Measurements from ENCODE around the gene BCAR1. TPM values are rescaled to one million over a fixed set of nuclear protein-coding genes. Genes with fewer than 3 reads are reported as not detected.

Gene BCAR1
- total RNA-seq, 1 experiment from 2014 or later: 95.6 TPM

GRCh38 chr16:75298267-75298666, 46.8 kb upstream of the BCAR1 start (continued):
- TF ChIP-seq GTF2I (CRISPR knock-in tag; conservative IDR thresholded peaks at IDR 0.05) (no peak), NFE2L1 (CRISPR knock-in tag; IDR thresholded peaks at IDR 0.05) (no peak), RELA (CRISPR knock-in tag; IDR thresholded peaks at IDR 0.05; ENCODE audit: borderline replicate concordance) (no peak), KAT7 (CRISPR knock-in tag; IDR thresholded peaks at IDR 0.05; ENCODE audit: borderline replicate concordance) (no peak), TEAD4 (CRISPR knock-in tag; IDR thresholded peaks at IDR 0.05) (no peak), IRF1 (CRISPR knock-in tag; IDR thresholded peaks at IDR 0.05) (no peak), ZNF219 (CRISPR knock-in tag; IDR thresholded peaks at IDR 0.05; ENCODE audit: borderline replicate concordance) (no peak), ZNF396 (CRISPR knock-in tag; IDR thresholded peaks at IDR 0.05; ENCODE audit: borderline replicate concordance) (no peak), USF1 (CRISPR knock-in tag; IDR thresholded peaks at IDR 0.05) (no peak)
- TF ChIP-seq, protein P1, sequence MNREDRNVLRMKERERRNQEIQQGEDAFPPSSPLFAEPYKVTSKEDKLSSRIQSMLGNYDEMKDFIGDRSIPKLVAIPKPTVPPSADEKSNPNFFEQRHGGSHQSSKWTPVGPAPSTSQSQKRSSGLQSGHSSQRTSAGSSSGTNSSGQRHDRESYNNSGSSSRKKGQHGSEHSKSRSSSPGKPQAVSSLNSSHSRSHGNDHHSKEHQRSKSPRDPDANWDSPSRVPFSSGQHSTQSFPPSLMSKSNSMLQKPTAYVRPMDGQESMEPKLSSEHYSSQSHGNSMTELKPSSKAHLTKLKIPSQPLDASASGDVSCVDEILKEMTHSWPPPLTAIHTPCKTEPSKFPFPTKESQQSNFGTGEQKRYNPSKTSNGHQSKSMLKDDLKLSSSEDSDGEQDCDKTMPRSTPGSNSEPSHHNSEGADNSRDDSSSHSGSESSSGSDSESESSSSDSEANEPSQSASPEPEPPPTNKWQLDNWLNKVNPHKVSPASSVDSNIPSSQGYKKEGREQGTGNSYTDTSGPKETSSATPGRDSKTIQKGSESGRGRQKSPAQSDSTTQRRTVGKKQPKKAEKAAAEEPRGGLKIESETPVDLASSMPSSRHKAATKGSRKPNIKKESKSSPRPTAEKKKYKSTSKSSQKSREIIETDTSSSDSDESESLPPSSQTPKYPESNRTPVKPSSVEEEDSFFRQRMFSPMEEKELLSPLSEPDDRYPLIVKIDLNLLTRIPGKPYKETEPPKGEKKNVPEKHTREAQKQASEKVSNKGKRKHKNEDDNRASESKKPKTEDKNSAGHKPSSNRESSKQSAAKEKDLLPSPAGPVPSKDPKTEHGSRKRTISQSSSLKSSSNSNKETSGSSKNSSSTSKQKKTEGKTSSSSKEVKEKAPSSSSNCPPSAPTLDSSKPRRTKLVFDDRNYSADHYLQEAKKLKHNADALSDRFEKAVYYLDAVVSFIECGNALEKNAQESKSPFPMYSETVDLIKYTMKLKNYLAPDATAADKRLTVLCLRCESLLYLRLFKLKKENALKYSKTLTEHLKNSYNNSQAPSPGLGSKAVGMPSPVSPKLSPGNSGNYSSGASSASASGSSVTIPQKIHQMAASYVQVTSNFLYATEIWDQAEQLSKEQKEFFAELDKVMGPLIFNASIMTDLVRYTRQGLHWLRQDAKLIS (CRISPR knock-in tag; IDR thresholded peaks at IDR 0.05; ENCODE audit: borderline replicate concordance): no peak

DNA sequence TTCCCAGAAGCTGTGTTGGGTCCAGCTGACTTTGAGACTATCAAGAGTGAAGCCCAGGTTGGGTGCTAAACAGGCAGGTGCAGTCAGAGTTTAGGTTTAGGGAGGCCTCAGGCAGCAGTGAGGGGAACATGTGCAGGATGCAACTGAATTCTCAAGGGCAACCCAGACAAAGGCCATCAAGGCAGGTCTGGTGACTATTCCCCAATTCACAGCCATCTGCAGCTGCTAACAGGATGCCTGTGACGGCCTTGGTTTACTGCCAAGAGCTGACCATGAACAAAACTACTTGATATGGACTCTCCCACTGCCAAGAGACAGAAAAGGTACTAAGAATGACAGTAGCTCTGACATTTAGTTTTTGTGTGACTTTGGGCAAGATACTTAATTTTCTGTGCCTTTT, 45.2 kb upstream of the BCAR1 start:
- ATAC-seq (no peak), DNase-seq (ENCODE audit: low spot score) (no peak)
- peaks cover 59% of the 10 kb centered on the region for H3K36me3 Mint-ChIP-seq
- no peaks in the 10 kb centered on the region for H3K9me3 Mint-ChIP-seq
- H3K4me1 Mint-ChIP-seq: no peaks in the 10 kb centered on the region
- H3K4me3 Mint-ChIP-seq: no peak overlapping the region
- no peak for TF ChIP-seq SOX15 (CRISPR knock-in tag; IDR thresholded peaks at IDR 0.05)
- TF ChIP-seq GTF2I (CRISPR knock-in tag; conservative IDR thresholded peaks at IDR 0.05): no peak
- TF ChIP-seq NFE2L1 (CRISPR knock-in tag; IDR thresholded peaks at IDR 0.05): no peak
- TF ChIP-seq, protein P2, sequence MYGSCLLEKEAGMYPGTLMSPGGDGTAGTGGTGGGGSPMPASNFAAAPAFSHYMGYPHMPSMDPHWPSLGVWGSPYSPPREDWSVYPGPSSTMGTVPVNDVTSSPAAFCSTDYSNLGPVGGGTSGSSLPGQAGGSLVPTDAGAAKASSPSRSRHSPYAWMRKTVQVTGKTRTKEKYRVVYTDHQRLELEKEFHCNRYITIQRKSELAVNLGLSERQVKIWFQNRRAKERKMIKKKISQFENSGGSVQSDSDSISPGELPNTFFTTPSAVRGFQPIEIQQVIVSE (CRISPR knock-in tag; IDR thresholded peaks at IDR 0.05; ENCODE audit: borderline replicate concordance): no peak
- TF ChIP-seq ZNF423 (CRISPR knock-in tag; IDR thresholded peaks at IDR 0.05): no peak
- no peak for TF ChIP-seq NR3C1 (CRISPR knock-in tag; conservative IDR thresholded peaks at IDR 0.05; ENCODE audit: low read depth)
- TF ChIP-seq ZNF512 (CRISPR knock-in tag; IDR thresholded peaks at IDR 0.05; ENCODE audit: borderline replicate concordance): no peak
- no peak for TF ChIP-seq ZBTB43 (CRISPR knock-in tag; IDR thresholded peaks at IDR 0.05)
- TF ChIP-seq TEAD4 (CRISPR knock-in tag; IDR thresholded peaks at IDR 0.05): no peak
- TF ChIP-seq ZNF121 (CRISPR knock-in tag; IDR thresholded peaks at IDR 0.05): no peak
- no peak for TF ChIP-seq E2F4 (CRISPR knock-in tag; IDR thresholded peaks at IDR 0.05; ENCODE audit: borderline replicate concordance, low read depth)
- no peak for TF ChIP-seq SMAD3 (CRISPR knock-in tag; IDR thresholded peaks at IDR 0.05; ENCODE audit: borderline replicate concordance)
- no peak for TF ChIP-seq GRHL2 (CRISPR knock-in tag; IDR thresholded peaks at IDR 0.05; ENCODE audit: insufficient replicate concordance, severe bottlenecking)
- no peak for TF ChIP-seq JAZF1 (CRISPR knock-in tag; IDR thresholded peaks at IDR 0.05)
- POLR2A ChIA-PET: no interaction called here
- CTCF ChIA-PET: no interaction called here
- H3K27me3 Mint-ChIP-seq (ENCODE audit: low read depth): no peaks in the 10 kb centered on the region
- no peak overlapping the region; the same call in 1 of the 2 replicates for H3K27ac Mint-ChIP-seq

All from WTC11 (cell line).